ENCODE results near the gene SLC7A8.

Gene SLC7A8

GRCh38 chr14:23206422-23207145 lies 23.1 kb upstream of the SLC7A8 start:
- TF ChIP-seq REST (IDR thresholded peaks at IDR 0.05; ENCODE audit: insufficient read depth in 1 of 2, low read depth in 2 of 2, low read length in 2 of 2) (no peak), SIN3A (IDR thresholded peaks at IDR 0.05; ENCODE audit: borderline replicate concordance, insufficient read depth, low read length) (no peak), FOXP2 (optimal IDR thresholded peaks at IDR 0.05; ENCODE audit: borderline replicate concordance, extremely low read depth, extremely low read length, insufficient read depth) (no peak), POLR2AphosphoS5 (IDR thresholded peaks at IDR 0.05; ENCODE audit: low read depth, low read length) (no peak), TAF1 (IDR thresholded peaks at IDR 0.05; ENCODE audit: borderline replicate concordance, insufficient read depth, low read length) (no peak)

GRCh38 chr14:23202001-23202400 lies 18.5 kb upstream of the SLC7A8 start:
- no peak for TF ChIP-seq POLR2AphosphoS5 (IDR thresholded peaks at IDR 0.05; ENCODE audit: low read depth, low read length)
- no peak for TF ChIP-seq TAF1 (IDR thresholded peaks at IDR 0.05; ENCODE audit: borderline replicate concordance, insufficient read depth, low read length)
- no peak for TF ChIP-seq SIN3A (IDR thresholded peaks at IDR 0.05; ENCODE audit: borderline replicate concordance, insufficient read depth, low read length)
- TF ChIP-seq FOXP2 (optimal IDR thresholded peaks at IDR 0.05; ENCODE audit: borderline replicate concordance, extremely low read depth, extremely low read length, insufficient read depth), result no peak
- no peak for TF ChIP-seq REST (IDR thresholded peaks at IDR 0.05; ENCODE audit: insufficient read depth in 1 of 2, low read depth in 2 of 2, low read length in 2 of 2)

DNA sequence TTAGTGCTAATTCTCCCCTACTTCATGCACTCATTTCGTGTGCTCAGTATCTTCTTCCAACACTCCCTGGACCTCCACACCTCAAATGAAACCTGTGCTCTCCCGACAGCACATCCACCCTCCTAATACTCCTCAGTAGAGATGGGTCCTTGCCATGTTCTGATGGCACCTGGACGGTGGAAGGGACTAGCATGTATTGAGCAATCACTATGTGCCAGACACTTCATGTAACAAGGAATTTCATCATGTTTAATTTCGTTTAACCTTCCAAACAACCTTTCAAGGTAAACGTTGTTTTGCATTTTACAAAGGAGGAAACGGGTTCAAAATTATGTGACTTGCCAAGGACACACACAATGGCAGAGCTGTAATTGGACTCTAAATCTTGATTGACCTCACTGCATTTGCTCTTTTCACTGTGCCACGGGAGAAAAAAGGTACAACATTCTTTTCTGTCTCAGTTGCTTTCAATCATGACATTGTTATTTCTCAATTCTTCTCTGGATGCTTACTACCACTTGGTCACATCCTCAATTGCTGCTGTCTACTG lies 12.2 kb upstream of the SLC7A8 start:
- TF ChIP-seq SIN3A (IDR thresholded peaks at IDR 0.05; ENCODE audit: borderline replicate concordance, insufficient read depth, low read length), result no peak
- TF ChIP-seq TAF1 (IDR thresholded peaks at IDR 0.05; ENCODE audit: borderline replicate concordance, insufficient read depth, low read length), result no peak
- no peak for TF ChIP-seq FOXP2 (optimal IDR thresholded peaks at IDR 0.05; ENCODE audit: borderline replicate concordance, extremely low read depth, extremely low read length, insufficient read depth)
- no peak for TF ChIP-seq POLR2AphosphoS5 (IDR thresholded peaks at IDR 0.05; ENCODE audit: low read depth, low read length)
- no peak for TF ChIP-seq REST (IDR thresholded peaks at IDR 0.05; ENCODE audit: insufficient read depth in 1 of 2, low read depth in 2 of 2, low read length in 2 of 2)

- no peak for TF ChIP-seq REST (IDR thresholded peaks at IDR 0.05; ENCODE audit: insufficient read depth in 1 of 2, low read depth in 2 of 2, low read length in 2 of 2)
Observed at GRCh38 chr14:23193432-23193831, 10.0 kb upstream of the SLC7A8 start.

GRCh38 chr14:23187925-23188324 lies 4.5 kb upstream of the SLC7A8 start:
- TF ChIP-seq TAF1 (IDR thresholded peaks at IDR 0.05; ENCODE audit: borderline replicate concordance, insufficient read depth, low read length) (no peak), FOXP2 (optimal IDR thresholded peaks at IDR 0.05; ENCODE audit: borderline replicate concordance, extremely low read depth, extremely low read length, insufficient read depth) (no peak), POLR2AphosphoS5 (IDR thresholded peaks at IDR 0.05; ENCODE audit: low read depth, low read length) (no peak), REST (IDR thresholded peaks at IDR 0.05; ENCODE audit: insufficient read depth in 1 of 2, low read depth in 2 of 2, low read length in 2 of 2) (no peak), SIN3A (IDR thresholded peaks at IDR 0.05; ENCODE audit: borderline replicate concordance, insufficient read depth, low read length) (no peak)

Data from PFSK-1 (cell line).